Bronchial epithelial cell (primary cell): ENCODE data around the gene NUP62CL. TPM values are rescaled to one million over a fixed set of nuclear protein-coding genes. Genes with fewer than 3 reads are reported as not detected.

Source experiments
- DNase-seq: peaks from one replicate; pipeline ENCODE4 v3.0.0-alpha.2; 2010; ENCODE audit warnings: low read depth
- FAIRE-seq: peaks from 2 replicates; lab custom pipeline; 2011; peaks lifted over from hg19 to GRCh38; lab: Jason Lieb, UNC
- H3K27me3 ChIP-seq: 2 replicates; pipeline ENCODE4 v1.5.1; 2011; ENCODE audit warnings: low read length; ENCODE audit not compliant: control insufficient read depth, insufficient read depth
- H3K36me3 ChIP-seq: 2 replicates; pipeline ENCODE4 v1.5.1; 2011; ENCODE audit warnings: low read length; ENCODE audit not compliant: control insufficient read depth, insufficient read depth
- H3K4me3 ChIP-seq: 2 replicates; pipeline ENCODE4 v1.5.1; 2011; ENCODE audit warnings: mild to moderate bottlenecking, low read depth, low read length, control low read depth
- CTCF ChIP-seq: IDR thresholded peaks from 2 replicates; pipeline ENCODE4 v1.5.1; 2011; ENCODE audit warnings: mild to moderate bottlenecking, moderate library complexity, low read length, control low read depth, inconsistent platforms; ENCODE audit not compliant: insufficient read depth, severe bottlenecking
- total RNA-seq: library from RNA; depleted of rRNA; stranded (reverse); fragments of >200 nt; gene quantifications from 2 replicates; pipeline ENCODE4 v1.2.1, GENCODE V29; 2014

NUP62CL gene
- total RNA-seq = 3.9 and 5.1 TPM in 2 replicates

- no peaks in the 10 kb centered on the region for H3K27me3 ChIP-seq
- FAIRE-seq (no peak), DNase-seq (peak; percentile 57)
- no peak for TF ChIP-seq CTCF
- no peaks in the 10 kb centered on the region for H3K36me3 ChIP-seq
- H3K4me3 ChIP-seq = peak within 1 kb of the TSS; percentile 61
Measured at GRCh38 chrX:107205770-107206696, at the start of gene NUP62CL, which contains the start of gene DNAAF6. Gene NUP62CL, minus strand, starts transcription at chrX:107206433. Its CDS starts 31,287 bp downstream, at chrX:107175146. Gene DNAAF6, plus strand, starts transcription at chrX:107206611. Its CDS starts 6,265 bp downstream, at chrX:107212876.

- H3K27me3 ChIP-seq = no peaks in the 10 kb centered on the region
- no peak for DNase-seq
- H3K36me3 ChIP-seq = no peaks in the 10 kb centered on the region
- no peak for FAIRE-seq
- no peak for TF ChIP-seq CTCF
- no peak overlapping the region for H3K4me3 ChIP-seq
Measured at GRCh38 chrX:107228486-107228819, 22.2 kb upstream of the NUP62CL start.

- H3K4me3 ChIP-seq = no peak overlapping the region
- no peaks in the 10 kb centered on the region for H3K36me3 ChIP-seq
- DNase-seq (no peak), FAIRE-seq (no peak)
- H3K27me3 ChIP-seq = no peaks in the 10 kb centered on the region
- TF ChIP-seq CTCF = no peak
Measured at GRCh38 chrX:107227780-107228485, 21.7 kb upstream of the NUP62CL start.

- Histone ChIP-seq H3K27me3 (no peaks in the 10 kb centered on the region), H3K4me3 (no peak overlapping the region), H3K36me3 (no peaks in the 10 kb centered on the region)
- DNase-seq (no peak), FAIRE-seq (no peak)
- TF ChIP-seq CTCF = no peak
Measured at GRCh38 chrX:107226757-107227156, 20.5 kb upstream of the NUP62CL start.

GRCh38 chrX:107213477-107213876 is 7.2 kb upstream of the NUP62CL start:
- FAIRE-seq = no peak
- Histone ChIP-seq H3K4me3 (no peak overlapping the region), H3K36me3 (no peaks in the 10 kb centered on the region), H3K27me3 (no peaks in the 10 kb centered on the region)
- no peak for DNase-seq
- no peak for TF ChIP-seq CTCF
